Measurements from ENCODE around the gene ATP8A1. TPM values are rescaled to one million over a fixed set of nuclear protein-coding genes. Genes with fewer than 3 reads are reported as not detected.
"Not testable (repeated sequence)": the region's sequence is repeated elsewhere in the genome, so short reads cannot be mapped to it uniquely, and the experiment has no call there.

Gene ATP8A1
- total RNA-seq, 6 experiments from 2014 or later: 1.0 to 3.4 (median 1.9) TPM

DNA sequence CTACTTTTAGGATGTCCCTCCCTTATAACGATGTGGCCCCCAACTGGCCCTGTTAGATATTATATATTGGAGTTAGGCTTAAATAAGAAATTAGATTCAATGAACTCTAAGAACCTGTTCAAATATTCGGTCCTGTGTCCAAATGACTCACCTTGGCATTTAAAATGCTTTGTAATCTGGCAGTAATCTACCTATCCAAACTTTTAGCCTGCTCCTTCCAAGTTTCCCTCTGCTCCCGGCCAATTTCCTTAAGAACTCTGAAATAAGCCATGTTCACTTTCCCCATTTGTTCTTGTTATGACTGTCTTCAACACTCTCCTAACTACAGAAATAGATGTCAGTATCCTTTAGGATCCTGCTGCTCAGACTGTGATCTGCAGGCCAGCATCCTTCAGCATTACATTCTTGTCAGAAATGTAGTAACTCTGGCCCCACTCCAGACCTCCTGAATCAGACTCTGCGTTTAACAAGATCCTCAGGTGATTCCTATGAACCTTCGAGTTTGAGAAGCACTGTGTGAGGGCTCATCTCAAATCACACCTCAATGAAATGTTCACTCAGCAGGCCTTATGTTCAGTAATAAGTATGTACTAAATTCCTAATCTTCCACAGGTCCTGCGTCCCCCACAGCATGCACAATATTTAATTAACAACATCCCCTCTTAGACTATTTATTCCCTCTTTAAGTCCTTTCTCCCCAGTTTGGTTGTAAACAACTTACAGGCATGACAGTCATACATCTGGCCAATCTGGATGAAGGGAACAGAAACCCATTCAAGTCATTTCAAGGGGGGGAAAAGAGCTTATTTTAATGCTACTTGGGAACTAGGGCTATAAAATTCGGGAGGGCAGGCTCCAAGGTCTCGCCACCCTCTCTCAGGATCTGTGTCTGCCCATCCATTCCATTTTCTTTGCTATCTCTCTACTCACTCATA, 3.0 kb downstream of the ATP8A1 start:
- Histone ChIP-seq H3K36me3 (no peaks in the 10 kb centered on the region), H3K27ac (no peak overlapping the region), H3K27me3 (no peaks in the 10 kb centered on the region), H3K9me3 (no peaks in the 10 kb centered on the region), H3K4me1 (peaks cover 0 to 8% (median 0%) of the 10 kb centered on the region in 4 donors), H3K4me3 (no peak overlapping the region)
- intact Hi-C loops (cut with DNase I): no loop called here
- 88% methylated on average over 8 of the region's 8 CpGs for WGBS (ENCODE audit: insufficient coverage, low coverage, low lambda C conversion rate, missing lambda C conversion rate)
- DNase-seq: no peak
- no peak for TF ChIP-seq CTCF (IDR thresholded peaks at IDR 0.05)
- TF ChIP-seq POLR2A (IDR thresholded peaks at IDR 0.05): no peak
- no peak for ATAC-seq

DNA sequence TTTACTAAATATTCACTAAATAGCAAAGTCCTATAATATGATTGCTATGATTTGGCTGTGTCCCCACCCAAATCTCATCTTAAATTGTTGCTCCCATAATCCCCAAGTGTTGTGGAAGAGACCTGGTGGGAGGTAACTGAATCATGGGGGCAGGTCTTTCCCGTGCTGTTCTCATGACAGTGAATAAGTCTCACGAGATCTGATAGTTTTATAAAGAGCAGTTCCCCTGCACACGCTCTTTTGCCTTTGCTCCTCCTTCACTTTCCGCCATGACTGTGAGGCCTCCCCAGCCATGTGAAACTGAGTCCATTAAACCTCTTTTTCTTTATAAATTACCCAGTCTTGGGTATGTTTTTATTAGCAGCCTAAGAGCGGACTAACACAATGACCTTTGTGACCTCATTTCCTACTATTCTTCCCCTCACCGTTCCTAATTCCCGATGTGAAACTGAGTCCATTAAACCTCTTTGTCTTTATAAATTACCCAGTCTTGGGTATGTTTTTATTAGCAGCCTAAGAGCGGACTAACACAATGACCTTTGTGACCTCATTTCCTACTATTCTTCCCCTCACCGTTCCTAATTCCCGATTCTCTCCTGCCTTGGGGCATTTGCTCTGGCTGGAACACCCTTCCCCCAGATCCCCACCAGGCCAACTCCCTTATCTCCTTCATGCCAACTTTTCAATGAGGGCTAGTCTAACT, 4.2 kb downstream of the ATP8A1 start:
- H3K4me3 ChIP-seq; intact Hi-C loops (cut with DNase I); H3K9me3 ChIP-seq; H3K27ac ChIP-seq; ATAC-seq; H3K4me1 ChIP-seq; H3K36me3 ChIP-seq; H3K27me3 ChIP-seq; DNase-seq: not testable (repeated sequence)
- WGBS (ENCODE audit: insufficient coverage, low coverage, low lambda C conversion rate, missing lambda C conversion rate): 74% methylated on average over 9 of the region's 10 CpGs

- intact Hi-C loops (cut with DNase I): no loop called here
- WGBS (ENCODE audit: insufficient coverage, low coverage, low lambda C conversion rate, missing lambda C conversion rate): 48% methylated on average over 4 of the region's 4 CpGs
- Histone ChIP-seq H3K4me3 (no peak overlapping the region), H3K27me3 (no peaks in the 10 kb centered on the region), H3K4me1 (no peaks in the 10 kb centered on the region), H3K27ac (no peak overlapping the region), H3K36me3 (no peaks in the 10 kb centered on the region), H3K9me3 (no peaks in the 10 kb centered on the region)
- DNase-seq: no peak
- no peak for ATAC-seq
- TF ChIP-seq CTCF (IDR thresholded peaks at IDR 0.05) (no peak), POLR2A (IDR thresholded peaks at IDR 0.05) (no peak)
These were observed 7.0 kb downstream of the ATP8A1 start for GRCh38 chr4:42649870-42650269.

DNA sequence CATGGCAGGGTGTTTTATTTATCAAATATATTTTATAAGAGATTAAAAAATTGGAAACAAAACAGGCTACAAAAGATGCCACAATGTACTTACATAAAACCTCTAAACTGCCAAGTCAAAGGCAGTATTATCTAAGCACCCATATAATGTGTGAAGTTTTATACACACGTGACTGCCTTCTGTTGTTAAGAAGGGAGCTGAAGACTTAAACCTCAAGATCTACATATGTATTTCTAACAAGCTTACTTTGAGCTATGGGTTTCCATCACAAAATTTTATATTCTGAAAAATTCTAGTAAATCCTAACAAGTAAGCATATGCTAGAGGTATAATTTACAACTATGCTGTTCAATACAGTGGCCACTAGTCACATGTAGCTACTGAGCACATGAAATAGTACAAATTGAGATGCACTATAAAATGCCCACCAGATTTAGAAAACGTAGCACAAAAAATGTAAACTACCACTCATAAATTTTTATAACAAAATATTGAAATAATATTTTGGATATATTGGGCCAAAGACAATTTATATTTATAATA, 9.8 kb downstream of the ATP8A1 start:
- Histone ChIP-seq H3K4me1 (no peaks in the 10 kb centered on the region), H3K27ac (no peak overlapping the region), H3K36me3 (no peaks in the 10 kb centered on the region), H3K27me3 (no peaks in the 10 kb centered on the region), H3K9me3 (no peaks in the 10 kb centered on the region), H3K4me3 (no peak overlapping the region)
- no peak for DNase-seq
- no peak for ATAC-seq
- WGBS (ENCODE audit: insufficient coverage, low coverage, low lambda C conversion rate, missing lambda C conversion rate): 66% methylated on average over 2 of the region's 2 CpGs
- TF ChIP-seq CTCF (IDR thresholded peaks at IDR 0.05) (no peak), POLR2A (IDR thresholded peaks at IDR 0.05) (no peak)
- intact Hi-C loops (cut with DNase I): no loop called here

Measured in right lobe of liver (tissue), 6 donors.